Neuronal stem cell (in vitro differentiated cells): Measurements from ENCODE around the gene STMN3.
"Not testable (repeated sequence)": the region's sequence is repeated elsewhere in the genome, so short reads cannot be mapped to it uniquely, and the experiment has no call there.

ENCODE experiments used
- DNase-seq: peaks from one replicate; pipeline ENCODE4 v3.0.0-alpha.2; 2013; ENCODE audit warnings: low spot score
- H2AFZ ChIP-seq: one replicate; pipeline ENCODE4 v1.6.1; 2013; ENCODE audit warnings: mild to moderate bottlenecking, low read length, inconsistent platforms
- H2AK5ac ChIP-seq: 2 replicates; pipeline ENCODE4 v1.6.1; 2013; ENCODE audit warnings: low read depth, mild to moderate bottlenecking, inconsistent platforms, low read length, moderate library complexity, mixed read lengths
- H2BK120ac ChIP-seq: 2 replicates; pipeline ENCODE4 v1.6.1; 2013; ENCODE audit warnings: low read depth, mild to moderate bottlenecking, inconsistent platforms, low read length, moderate library complexity, mixed read lengths
- H2BK12ac ChIP-seq: one replicate; pipeline ENCODE4 v1.6.1; 2013; ENCODE audit warnings: low read length, inconsistent platforms
- H2BK15ac ChIP-seq: 2 replicates; pipeline ENCODE4 v1.6.1; 2013; ENCODE audit warnings: mild to moderate bottlenecking, low read length, inconsistent platforms, mixed read lengths
- H2BK5ac ChIP-seq: one replicate; pipeline ENCODE4 v1.6.1; 2013; ENCODE audit warnings: inconsistent platforms, mild to moderate bottlenecking, low read length, moderate library complexity
- H3K14ac ChIP-seq: one replicate; pipeline ENCODE4 v1.6.1; 2013; ENCODE audit warnings: low read length, inconsistent platforms
- H3K18ac ChIP-seq: 2 replicates; pipeline ENCODE4 v1.6.1; 2013; ENCODE audit warnings: low read length, inconsistent platforms
- H3K23ac ChIP-seq: 2 replicates; pipeline ENCODE4 v1.6.1; 2013; ENCODE audit warnings: low read depth, mild to moderate bottlenecking, mixed read lengths, low read length, inconsistent platforms; ENCODE audit not compliant: poor library complexity
- H3K27ac ChIP-seq: replicated peaks from 3 replicates; pipeline ENCODE4 v1.5.1; 2013; ENCODE audit warnings: low read length, inconsistent platforms
- H3K27me3 ChIP-seq, 3 experiments: 2 replicates each; pipeline ENCODE4 v1.6.1; 2013; ENCODE audit warnings: low read length in 3 of 3, mild to moderate bottlenecking in 2 of 3, inconsistent platforms in 1 of 3, low read depth in 1 of 3, mixed read lengths in 1 of 3, moderate library complexity in 1 of 3; ENCODE audit not compliant: control insufficient read depth in 3 of 3, insufficient read depth in 3 of 3
- H3K36me3 ChIP-seq, 2 donors: replicated peaks in 1 of 2; 2 replicates each; pipeline ENCODE4 v1.6.1; 2013; ENCODE audit warnings: low read length in 2 of 2; ENCODE audit not compliant: control insufficient read depth in 2 of 2, insufficient read depth in 2 of 2
- H3K4ac ChIP-seq: 2 replicates; pipeline ENCODE4 v1.6.1; 2013; ENCODE audit warnings: inconsistent platforms, mild to moderate bottlenecking, low read length, moderate library complexity
- H3K4me1 ChIP-seq, 2 donors: 1 replicate in 1 of 2; 2 replicates in 1 of 2; pipeline ENCODE4 v1.6.1; 2013; ENCODE audit warnings: low read length in 2 of 2, low read depth in 1 of 2; ENCODE audit not compliant: control insufficient read depth in 2 of 2, insufficient read depth in 1 of 2
- H3K4me2 ChIP-seq: one replicate; pipeline ENCODE4 v1.6.1; 2013; ENCODE audit warnings: mild to moderate bottlenecking, low read length, inconsistent platforms; ENCODE audit not compliant: insufficient read depth, poor library complexity, severe bottlenecking
- H3K4me3 ChIP-seq, 2 donors: 2 replicates each; pipeline ENCODE4 v1.5.1; 2013; ENCODE audit warnings: low read length in 2 of 2, mild to moderate bottlenecking in 2 of 2, inconsistent platforms in 1 of 2, moderate library complexity in 1 of 2
- H3K79me1 ChIP-seq: one replicate; pipeline ENCODE4 v1.6.1; 2013; ENCODE audit warnings: low read depth, mild to moderate bottlenecking, inconsistent platforms, low read length, moderate library complexity
- H3K9ac ChIP-seq: one replicate; pipeline ENCODE4 v1.6.1; 2013; ENCODE audit warnings: mild to moderate bottlenecking, low read depth, low read length, inconsistent platforms; ENCODE audit not compliant: poor library complexity
- H3K9me3 ChIP-seq, 2 donors: replicated peaks in 1 of 2; 2 replicates each; pipeline versions ENCODE3 to v1.6.1; 2013; ENCODE audit warnings: low read length in 2 of 2, mild to moderate bottlenecking in 2 of 2, inconsistent platforms in 1 of 2, low read depth in 1 of 2, mixed read lengths in 1 of 2, moderate library complexity in 1 of 2; ENCODE audit not compliant: control insufficient read depth in 2 of 2, insufficient read depth in 1 of 2
- H4K8ac ChIP-seq: one replicate; pipeline ENCODE4 v1.6.1; 2013; ENCODE audit warnings: low read depth, mild to moderate bottlenecking, inconsistent platforms, low read length, moderate library complexity
- H4K91ac ChIP-seq: one replicate; pipeline ENCODE4 v1.6.1; 2013; ENCODE audit warnings: low read length, low read depth, mild to moderate bottlenecking, inconsistent platforms; ENCODE audit not compliant: poor library complexity
- WGBS, 2 donors: extraction: QIAGEN DNeasy Blood & Tissue Kit; methylation state at CpG; one replicate each; pipeline ENCODE4 v1.1.7; 2013; ENCODE audit warnings: missing lambda C conversion rate in 2 of 2, mixed read lengths in 1 of 2; ENCODE audit not compliant: insufficient read length in 2 of 2, insufficient replicate concordance in 1 of 2; ENCODE audit errors: extremely low coverage in 2 of 2; 5-methylcytosine and 5-hydroxymethylcytosine counted together

STMN3 gene

DNA sequence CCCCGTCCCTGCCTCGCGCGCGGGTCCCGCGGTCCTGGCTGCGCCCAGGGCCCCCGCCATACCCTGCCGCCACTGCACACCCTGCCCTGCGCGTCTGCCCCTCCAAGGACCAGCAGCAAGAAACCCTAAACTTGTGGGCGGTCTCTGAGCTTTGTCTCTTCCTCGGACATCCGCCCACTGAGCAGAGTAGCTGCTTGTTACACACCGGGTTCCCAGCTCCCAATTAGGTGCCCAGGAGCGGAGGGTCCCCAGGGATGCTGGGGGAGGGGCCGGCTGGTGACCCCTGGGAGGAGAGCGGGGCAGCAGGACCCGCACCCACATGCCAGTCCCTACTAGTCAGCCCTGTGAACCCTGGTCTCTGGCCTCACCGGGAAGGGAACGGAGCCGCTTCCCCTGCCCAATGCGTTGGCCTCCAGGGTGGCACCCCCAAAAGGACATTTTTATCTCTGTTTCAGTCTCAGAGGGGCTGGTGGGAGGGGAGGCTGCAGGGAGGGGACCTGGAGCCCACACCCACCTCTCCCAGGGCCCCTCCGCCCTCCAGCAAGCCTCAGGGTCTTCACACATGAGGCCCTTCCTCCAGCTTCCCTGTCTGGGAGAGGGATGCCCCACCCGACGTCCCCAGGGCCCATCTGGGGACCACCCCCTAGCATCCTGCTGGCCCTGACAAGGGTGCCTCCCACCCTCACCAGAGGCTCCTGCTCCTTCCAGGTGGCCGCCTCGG, 10.5 kb downstream of the STMN3 start:
- H3K4me3 ChIP-seq: peak overlapping the region in 1 of 2 donors; percentile 85
- peaks cover 0 to 5% (median 0%) of the 10 kb centered on the region in 3 experiments for H3K27me3 ChIP-seq
- H3K36me3 ChIP-seq: peaks cover 0 to 17% of the 10 kb centered on the region in 2 donors
- H3K4me2 ChIP-seq: peak overlapping the region; percentile 89
- H2BK5ac ChIP-seq: no peak overlapping the region
- H3K18ac ChIP-seq: peak overlapping the region; percentile 89
- H3K23ac ChIP-seq: peak overlapping the region; percentile 31
- DNase-seq: no peak
- H2BK15ac ChIP-seq: no peak overlapping the region
- H2AFZ ChIP-seq: no peak overlapping the region
- H3K14ac ChIP-seq: no peak overlapping the region
- peak overlapping the region; percentile 90 for H2AK5ac ChIP-seq
- H3K4me1 ChIP-seq: no peaks in the 10 kb centered on the region
- WGBS, 2 donors: no CpG with 5 or more reads among the region's 29 CpGs
- H2BK12ac ChIP-seq: peak overlapping the region; percentile 24
- no peaks in the 10 kb centered on the region for H3K9me3 ChIP-seq
- no peak overlapping the region for H4K91ac ChIP-seq
- no peak overlapping the region for H4K8ac ChIP-seq
- peak overlapping the region; percentile 70 for H3K9ac ChIP-seq
- no peaks in the 10 kb centered on the region for H3K79me1 ChIP-seq
- no peak overlapping the region for H3K4ac ChIP-seq
- no peak overlapping the region for H2BK120ac ChIP-seq
- no peak overlapping the region for H3K27ac ChIP-seq

DNA sequence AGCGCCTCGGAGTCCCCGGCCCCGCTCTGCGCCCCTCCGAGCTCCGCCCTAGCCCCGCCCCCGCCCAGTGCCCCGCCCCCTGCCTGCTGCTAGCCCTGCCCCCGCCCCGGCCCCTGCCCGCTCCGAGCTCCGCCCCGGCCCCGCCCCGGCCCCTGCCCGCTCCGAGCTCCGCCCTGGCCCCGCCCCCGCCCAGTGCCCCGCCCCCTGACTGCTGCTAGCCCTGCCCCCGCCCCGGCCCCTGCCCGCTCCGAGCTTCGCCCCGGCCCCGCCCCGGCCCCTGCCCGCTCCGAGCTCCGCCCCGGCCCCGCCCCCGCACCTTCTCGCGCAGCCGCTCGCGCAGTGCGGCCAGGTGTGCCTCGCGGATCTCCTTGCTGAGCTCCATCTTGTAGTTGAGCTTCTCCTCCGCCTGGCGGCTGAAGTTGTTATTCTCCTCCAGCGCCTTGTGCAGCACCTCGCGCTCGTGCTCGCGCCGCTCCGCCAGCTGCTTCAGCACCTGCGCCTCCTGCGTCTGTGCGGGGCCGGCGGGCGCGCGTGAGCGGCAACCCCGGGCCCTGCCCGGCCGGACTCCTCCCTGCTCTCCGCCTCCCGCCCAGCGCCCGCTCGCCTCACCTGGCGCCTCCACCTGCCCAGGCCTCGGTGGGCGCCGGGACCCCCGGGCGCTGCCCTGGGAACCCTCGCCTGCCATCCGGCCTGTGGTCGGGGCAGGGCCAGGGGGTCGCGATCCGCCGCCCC, 11.3 kb downstream of the STMN3 start:
- Histone ChIP-seq H3K9ac (peak overlapping the region; percentile 70), H3K4me3 (peak overlapping the region in 1 of 2 donors; percentile 85), H3K14ac (no peak overlapping the region), H3K23ac (peak overlapping the region; percentile 65), H2AFZ (no peak overlapping the region), H3K36me3 (peaks cover 0 to 17% of the 10 kb centered on the region in 2 donors), H2BK5ac (no peak overlapping the region), H2BK15ac (no peak overlapping the region), H3K79me1 (no peaks in the 10 kb centered on the region), H3K18ac (peak overlapping the region; percentile 89), H2BK12ac (no peak overlapping the region), H4K8ac (no peak overlapping the region), H2AK5ac (peak overlapping the region; percentile 90), H3K9me3 (no peaks in the 10 kb centered on the region), H3K4me2 (peak overlapping the region; percentile 89), H3K4ac (no peak overlapping the region), H3K27me3 (peaks cover 0 to 5% (median 0%) of the 10 kb centered on the region in 3 experiments), H2BK120ac (no peak overlapping the region), H4K91ac (no peak overlapping the region), H3K27ac (peak overlapping the region; percentile 51), H3K4me1 (peaks cover 4% of the 10 kb centered on the region in 2 donors)
- WGBS, 2 donors: no CpG with 5 or more reads among the region's 86 CpGs
- DNase-seq: peak; percentile 89

DNA sequence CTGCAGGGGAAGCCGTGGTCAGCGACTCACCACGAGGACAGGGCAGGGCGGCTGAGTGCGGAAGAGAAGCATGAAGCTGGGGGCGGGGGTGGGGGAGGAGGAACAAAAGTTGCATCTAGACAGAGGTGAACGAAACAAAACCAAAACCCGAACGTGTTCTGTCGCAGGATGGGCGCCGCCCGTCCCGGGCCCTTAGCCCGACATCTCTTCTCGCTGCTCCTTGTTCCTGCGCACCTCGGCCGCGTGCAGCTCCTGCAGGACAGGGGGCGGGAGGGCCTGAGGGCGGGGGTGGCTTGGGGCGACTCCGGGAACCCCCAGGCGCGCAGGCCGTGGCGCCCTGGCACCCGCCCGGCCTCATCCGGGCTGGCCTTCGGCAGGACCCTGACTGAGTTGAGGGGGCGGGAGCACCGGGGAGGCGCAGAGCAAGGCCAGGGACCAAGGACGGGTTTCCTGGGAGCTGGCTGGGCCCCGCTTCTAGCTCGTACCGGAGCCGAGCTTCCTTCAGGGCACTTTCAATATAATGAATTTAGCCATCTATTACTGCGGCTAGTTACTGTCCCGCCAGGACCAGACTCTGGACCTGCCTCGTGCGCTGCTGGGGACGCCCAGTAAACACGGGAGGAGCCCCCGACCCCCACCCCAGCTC, 12.0 kb downstream of the STMN3 start:
- WGBS, 2 donors: no CpG with 5 or more reads among the region's 47 CpGs
- Histone ChIP-seq H2AFZ (no peak overlapping the region), H2BK5ac (no peak overlapping the region), H3K36me3 (peaks cover 0 to 14% of the 10 kb centered on the region in 2 donors), H3K23ac (no peak overlapping the region), H4K8ac (no peak overlapping the region), H3K79me1 (no peaks in the 10 kb centered on the region), H3K9ac (no peak overlapping the region), H2BK15ac (peak overlapping the region; percentile 10), H2BK120ac (no peak overlapping the region), H3K4me1 (peaks cover 4 to 6% of the 10 kb centered on the region in 2 donors), H3K27me3 (peaks cover 0 to 5% (median 0%) of the 10 kb centered on the region in 3 experiments), H3K27ac (no peak overlapping the region), H3K4ac (no peak overlapping the region), H2BK12ac (no peak overlapping the region), H3K4me2 (peak overlapping the region; percentile 71), H3K14ac (no peak overlapping the region), H3K4me3 (peak overlapping the region in 1 of 2 donors; percentile 49), H3K18ac (peak overlapping the region; percentile 38), H2AK5ac (no peak overlapping the region), H3K9me3 (no peaks in the 10 kb centered on the region), H4K91ac (no peak overlapping the region)
- DNase-seq: no peak

DNA sequence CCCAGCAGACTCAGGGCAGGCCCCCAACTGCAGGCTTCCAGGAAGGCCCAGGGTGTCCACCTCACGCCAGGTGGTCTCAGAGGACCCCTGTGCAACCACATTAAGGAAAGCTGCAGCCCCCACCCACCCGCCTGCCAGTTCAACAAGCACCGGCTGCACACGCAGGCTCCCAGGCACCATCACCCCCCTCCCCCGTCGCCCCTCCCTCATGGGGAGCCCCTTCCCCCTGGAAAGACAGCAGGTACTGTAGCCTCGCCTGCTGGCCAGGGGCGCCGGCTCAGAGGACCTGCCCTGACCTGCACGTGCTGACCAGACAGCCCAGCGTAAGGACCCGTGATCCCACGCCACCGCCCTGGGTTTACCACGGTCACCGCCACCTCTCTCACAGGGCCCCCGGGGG, 12.5 kb downstream of the STMN3 start:
- not testable (repeated sequence) for H3K4me1 ChIP-seq, H3K23ac ChIP-seq, H3K14ac ChIP-seq, H3K9me3 ChIP-seq, H3K4me2 ChIP-seq, H2BK12ac ChIP-seq, H2AFZ ChIP-seq, H2BK5ac ChIP-seq, H3K27me3 ChIP-seq, H4K91ac ChIP-seq, H2AK5ac ChIP-seq, H3K4ac ChIP-seq, H3K18ac ChIP-seq, H4K8ac ChIP-seq, H2BK15ac ChIP-seq, H3K79me1 ChIP-seq, H3K27ac ChIP-seq, H3K9ac ChIP-seq, H3K36me3 ChIP-seq, H3K4me3 ChIP-seq, DNase-seq, H2BK120ac ChIP-seq
- WGBS, 2 donors: no CpG with 5 or more reads among the region's 17 CpGs
